SK-N-MC (cell line): Measurements from ENCODE around the gene IGF1R.

Source experiments
- EZH2 ChIP-seq: fragments of 200-600 bp; sonication (generic); IDR thresholded peaks from one replicate; pipeline ENCODE4 v1.6.1; 2017; ENCODE audit warnings: antibody characterized with exemption
- POLR2AphosphoS5 ChIP-seq: IDR thresholded peaks from 2 replicates; pipeline ENCODE4 v1.6.1; 2012; ENCODE audit warnings: mild to moderate bottlenecking, low read depth, low read length, borderline replicate concordance

GRCh38 chr15:98863983-98864382 lies 215.6 kb downstream of the IGF1R start:
- TF ChIP-seq POLR2AphosphoS5 = no peak
- no peak for TF ChIP-seq EZH2
